Endothelial cell (in vitro differentiated cells): ENCODE measurements around the gene AOC1. TPM values are rescaled to one million over a fixed set of nuclear protein-coding genes. Genes with fewer than 3 reads are reported as not detected.
"Not testable (repeated sequence)": the region's sequence is repeated elsewhere in the genome, so short reads cannot be mapped to it uniquely, and the experiment has no call there.

Source experiments
- DNase-seq: peaks from one replicate; pipeline ENCODE4 v3.0.0; 2021; ENCODE audit warnings: low spot score
- H3K27ac Mint-ChIP-seq: one replicate; pipeline ENCODE4 v1.8.0; 2021; ENCODE audit warnings: mixed read lengths, inconsistent platforms; ENCODE audit not compliant: unreplicated experiment
- H3K27me3 Mint-ChIP-seq: one replicate; pipeline ENCODE4 v1.8.0; 2021; ENCODE audit warnings: mild to moderate bottlenecking, moderate library complexity, mixed read lengths, inconsistent platforms; ENCODE audit not compliant: unreplicated experiment
- H3K36me3 Mint-ChIP-seq: one replicate; pipeline ENCODE4 v1.8.0; 2021; ENCODE audit warnings: mild to moderate bottlenecking, low read depth, mixed read lengths, inconsistent platforms; ENCODE audit not compliant: unreplicated experiment
- H3K4me1 Mint-ChIP-seq: one replicate; pipeline ENCODE4 v1.8.0; 2021; ENCODE audit warnings: mild to moderate bottlenecking, mixed read lengths, inconsistent platforms; ENCODE audit not compliant: unreplicated experiment
- H3K4me3 Mint-ChIP-seq: one replicate; pipeline ENCODE4 v1.8.0; 2021; ENCODE audit warnings: mild to moderate bottlenecking, mixed read lengths, inconsistent platforms; ENCODE audit not compliant: unreplicated experiment
- H3K9me3 Mint-ChIP-seq: one replicate; pipeline ENCODE4 v1.8.0; 2021; ENCODE audit warnings: mixed read lengths, inconsistent platforms; ENCODE audit not compliant: unreplicated experiment
- CTCF ChIP-seq: fragments of 200-600 bp; sonication (generic); IDR thresholded peaks from one replicate; pipeline ENCODE4 v1.5.0; 2021; ENCODE audit warnings: antibody characterized with exemption; ENCODE audit not compliant: unreplicated experiment
- total RNA-seq: library from RNA; stranded (reverse); fragmentation: NEBNext Ultra II Directional; extraction: Animal tissue kit (Norgen Biotek cat#: 25700); gene quantifications from one replicate; pipeline ENCODE4 v1.2.1, GENCODE V29; 2021; ENCODE audit not compliant: unreplicated experiment

Gene AOC1
- total RNA-seq, 1 donor from 2014 or later, result 0.41 TPM

GRCh38 chr7:150806454-150806853 lies 45.9 kb upstream of the AOC1 start:
- peaks cover 12% of the 10 kb centered on the region for H3K36me3 Mint-ChIP-seq
- H3K9me3 Mint-ChIP-seq, result no peaks in the 10 kb centered on the region
- H3K27me3 Mint-ChIP-seq, result peaks cover 14% of the 10 kb centered on the region
- no peak overlapping the region for H3K4me3 Mint-ChIP-seq
- no peak for DNase-seq
- peaks cover 6% of the 10 kb centered on the region for H3K4me1 Mint-ChIP-seq
- TF ChIP-seq CTCF, result no peak
- H3K27ac Mint-ChIP-seq, result no peak overlapping the region

GRCh38 chr7:150806863-150807262 lies 45.5 kb upstream of the AOC1 start:
- no peaks in the 10 kb centered on the region for H3K9me3 Mint-ChIP-seq
- peaks cover 6% of the 10 kb centered on the region for H3K4me1 Mint-ChIP-seq
- DNase-seq, result no peak
- H3K27me3 Mint-ChIP-seq, result peaks cover 11% of the 10 kb centered on the region
- H3K27ac Mint-ChIP-seq, result no peak overlapping the region
- no peak overlapping the region for H3K4me3 Mint-ChIP-seq
- H3K36me3 Mint-ChIP-seq, result peaks cover 12% of the 10 kb centered on the region
- no peak for TF ChIP-seq CTCF

GRCh38 chr7:150807616-150808438 lies 44.5 kb upstream of the AOC1 start:
- not testable (repeated sequence) for H3K4me3 Mint-ChIP-seq, H3K27ac Mint-ChIP-seq, DNase-seq, H3K9me3 Mint-ChIP-seq, H3K4me1 Mint-ChIP-seq, H3K27me3 Mint-ChIP-seq, H3K36me3 Mint-ChIP-seq

GRCh38 chr7:150814328-150815001 lies 37.9 kb upstream of the AOC1 start:
- no peak overlapping the region for H3K27ac Mint-ChIP-seq
- no peak for TF ChIP-seq CTCF
- no peak overlapping the region for H3K4me3 Mint-ChIP-seq
- H3K4me1 Mint-ChIP-seq, result no peaks in the 10 kb centered on the region
- peaks cover 3% of the 10 kb centered on the region for H3K27me3 Mint-ChIP-seq
- no peaks in the 10 kb centered on the region for H3K36me3 Mint-ChIP-seq
- no peaks in the 10 kb centered on the region for H3K9me3 Mint-ChIP-seq
- no peak for DNase-seq

GRCh38 chr7:150818971-150819370 lies 33.3 kb upstream of the AOC1 start:
- H3K27me3 Mint-ChIP-seq, result no peaks in the 10 kb centered on the region
- H3K27ac Mint-ChIP-seq, result no peak overlapping the region
- no peaks in the 10 kb centered on the region for H3K4me1 Mint-ChIP-seq
- DNase-seq, result no peak
- no peak for TF ChIP-seq CTCF
- H3K36me3 Mint-ChIP-seq, result no peaks in the 10 kb centered on the region
- no peaks in the 10 kb centered on the region for H3K9me3 Mint-ChIP-seq
- no peak overlapping the region for H3K4me3 Mint-ChIP-seq
